Ammon's horn (tissue), 1 donor: ENCODE measurements around the gene TENT4B.

Experiments used
- DNase-seq: peaks from one replicate; pipeline ENCODE4 v3.0.0-alpha.2; 2016; ENCODE audit warnings: low spot score

The TENT4B gene

DNA sequence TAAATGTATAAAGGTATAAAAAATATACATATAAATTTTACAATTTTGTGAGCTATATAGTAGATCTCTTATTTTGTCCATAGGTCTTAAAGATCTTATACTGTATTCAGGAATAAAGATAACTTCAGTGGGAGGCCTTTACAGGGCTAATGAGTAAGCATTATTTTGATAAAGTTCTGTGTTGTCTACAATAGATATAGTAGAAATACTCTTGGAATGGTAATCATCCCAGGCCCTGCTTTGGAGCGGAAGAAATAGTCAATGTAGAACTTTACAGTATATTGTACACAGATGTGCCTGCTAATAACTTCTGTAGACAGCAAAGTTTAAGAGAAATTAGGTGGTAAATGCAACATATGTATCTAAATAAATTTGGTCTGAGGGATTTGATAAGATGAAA is 42.6 kb downstream of the TENT4B start:
- no peak for DNase-seq

DNA sequence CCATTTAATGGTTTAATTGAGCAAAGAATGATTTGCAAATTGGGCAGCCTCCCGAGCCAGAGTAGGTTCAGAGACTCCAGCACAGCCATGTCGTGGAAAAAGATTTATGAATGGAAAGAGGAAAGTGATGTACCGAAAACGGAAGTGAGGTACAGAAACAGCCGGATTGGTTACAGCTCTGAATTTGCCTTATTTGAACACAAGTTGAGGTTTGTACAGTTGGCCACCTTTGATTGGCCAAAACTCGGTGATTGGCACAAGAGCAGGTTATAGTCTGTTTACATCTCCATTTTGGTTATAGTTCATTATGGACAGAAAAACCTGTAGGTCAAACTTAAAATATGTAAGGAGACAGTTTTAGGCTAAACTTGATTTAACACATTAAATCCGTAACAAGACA is 44.5 kb downstream of the TENT4B start:
- no peak for DNase-seq

- no peak for DNase-seq
These were observed 45.8 kb downstream of the TENT4B start for GRCh38 chr16:50198802-50199403.

- no peak for DNase-seq
These were observed 48.7 kb downstream of the TENT4B start for GRCh38 chr16:50201787-50202186.

DNA sequence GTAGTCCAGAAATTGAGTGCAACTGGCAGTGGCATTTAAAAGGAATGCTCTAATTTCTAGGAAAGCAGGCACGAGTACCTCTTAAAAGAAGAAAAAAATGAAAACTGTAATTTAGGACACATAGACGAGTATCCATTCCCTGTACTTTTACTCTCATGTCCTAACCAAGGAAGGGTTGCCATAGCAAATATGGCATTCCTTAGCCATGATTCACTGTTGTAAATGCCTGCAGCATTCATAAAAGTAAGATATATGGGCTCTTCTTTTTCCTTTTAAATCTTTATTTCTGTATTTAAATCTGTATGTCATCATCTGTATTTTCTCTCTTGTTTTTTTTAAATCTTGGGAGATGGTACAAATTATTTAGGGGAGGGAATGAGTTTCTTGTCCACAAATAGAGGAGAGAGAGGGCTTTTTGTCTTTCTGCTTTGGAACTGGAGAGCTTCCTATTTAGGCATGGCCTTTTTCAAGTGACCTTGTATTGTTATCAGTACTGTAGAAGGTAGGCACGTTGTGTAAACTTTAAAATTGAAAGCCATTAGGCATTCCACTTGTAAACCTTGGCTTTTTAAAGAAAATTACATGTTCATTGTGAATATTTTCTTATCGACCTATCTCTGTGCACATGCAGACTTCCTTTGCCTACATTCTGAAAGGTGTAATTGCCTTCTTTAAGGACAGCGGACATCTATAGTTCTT is 50.0 kb downstream of the TENT4B start:
- no peak for DNase-seq

DNA sequence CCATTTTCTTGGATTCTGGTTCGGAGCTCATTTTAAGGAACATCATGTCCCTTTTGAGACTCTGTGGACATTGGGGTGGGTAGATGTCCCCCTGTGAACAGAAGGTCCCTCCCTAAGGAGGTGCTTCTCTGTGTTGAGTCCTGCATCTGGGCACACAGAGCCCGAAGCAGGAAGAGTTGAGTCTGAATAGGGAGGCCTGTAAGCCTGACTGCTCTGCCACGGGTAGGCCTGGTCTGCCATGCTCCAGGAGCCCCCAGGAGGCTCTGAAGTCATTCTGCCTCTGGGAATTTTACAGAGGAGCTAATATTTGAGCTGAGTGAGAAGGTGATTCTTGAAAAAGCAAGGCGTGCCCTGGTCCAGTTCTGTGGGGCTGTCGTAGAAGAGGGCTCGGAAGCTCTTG is 50.6 kb downstream of the TENT4B start:
- DNase-seq, result no peak

DNA sequence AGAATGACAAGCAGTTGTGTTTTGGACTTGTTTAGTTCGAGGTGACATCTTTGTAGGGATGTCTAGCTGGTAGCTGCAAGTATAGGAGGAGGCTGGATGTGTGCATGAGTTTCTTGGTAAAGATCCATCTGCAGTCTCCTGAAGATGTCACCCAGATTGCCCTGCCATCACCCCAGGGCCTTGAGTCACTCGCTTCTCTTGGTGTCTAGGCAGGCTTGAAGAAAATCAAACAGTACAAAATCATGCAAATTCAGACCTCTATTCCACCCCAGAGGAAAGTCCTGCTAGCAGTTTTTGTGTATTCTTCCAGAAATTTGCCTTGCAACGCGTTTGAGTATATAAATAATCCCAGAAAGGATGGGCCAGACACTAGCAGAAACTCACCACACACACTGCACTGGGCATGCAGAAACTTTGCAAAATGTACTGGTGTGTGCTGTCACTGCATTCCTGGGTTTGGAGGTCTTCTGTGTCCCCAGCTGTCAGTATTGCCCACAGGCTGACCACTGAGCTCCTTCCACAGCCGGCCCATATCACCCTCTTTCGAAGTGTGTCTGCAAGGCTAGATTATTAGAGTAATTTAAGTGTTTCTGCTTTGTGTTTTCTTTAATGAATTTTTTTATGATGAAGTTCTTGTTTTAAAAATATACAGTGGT is 51.5 kb downstream of the TENT4B start:
- DNase-seq, result no peak

GRCh38 chr16:50207652-50208051 is 54.5 kb downstream of the TENT4B start:
- DNase-seq, result no peak

GRCh38 chr16:50208460-50208931 is 55.4 kb downstream of the TENT4B start:
- no peak for DNase-seq

- DNase-seq, result no peak
These were observed 56.6 kb downstream of the TENT4B start for GRCh38 chr16:50209546-50210265.

GRCh38 chr16:50210266-50211038 is 57.3 kb downstream of the TENT4B start:
- DNase-seq, result peak; percentile 94

- DNase-seq, result peak; percentile 24
These were observed 60.9 kb downstream of the TENT4B start for GRCh38 chr16:50213939-50214519.

DNA sequence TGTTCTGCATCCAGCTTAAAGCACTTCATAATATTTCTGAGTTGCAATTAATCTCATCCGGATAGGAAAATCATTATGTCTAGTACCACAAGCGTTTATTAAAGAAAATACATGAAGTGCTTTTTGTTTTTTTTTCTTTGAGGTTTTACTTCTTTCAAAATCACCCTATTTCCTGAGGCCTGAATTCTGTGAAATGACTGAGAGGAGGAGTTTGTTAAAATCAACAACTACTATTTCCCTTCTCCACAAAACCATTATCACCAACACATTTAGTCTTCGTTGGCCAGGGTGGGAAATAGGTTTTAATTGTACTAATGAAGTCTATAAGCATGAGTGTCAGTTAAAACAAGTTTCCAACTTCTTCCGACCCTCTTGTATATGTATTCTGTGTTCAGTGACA is 62.6 kb downstream of the TENT4B start:
- DNase-seq, result no peak

- no peak for DNase-seq
These were observed 63.1 kb downstream of the TENT4B start for GRCh38 chr16:50216231-50216630.

DNA sequence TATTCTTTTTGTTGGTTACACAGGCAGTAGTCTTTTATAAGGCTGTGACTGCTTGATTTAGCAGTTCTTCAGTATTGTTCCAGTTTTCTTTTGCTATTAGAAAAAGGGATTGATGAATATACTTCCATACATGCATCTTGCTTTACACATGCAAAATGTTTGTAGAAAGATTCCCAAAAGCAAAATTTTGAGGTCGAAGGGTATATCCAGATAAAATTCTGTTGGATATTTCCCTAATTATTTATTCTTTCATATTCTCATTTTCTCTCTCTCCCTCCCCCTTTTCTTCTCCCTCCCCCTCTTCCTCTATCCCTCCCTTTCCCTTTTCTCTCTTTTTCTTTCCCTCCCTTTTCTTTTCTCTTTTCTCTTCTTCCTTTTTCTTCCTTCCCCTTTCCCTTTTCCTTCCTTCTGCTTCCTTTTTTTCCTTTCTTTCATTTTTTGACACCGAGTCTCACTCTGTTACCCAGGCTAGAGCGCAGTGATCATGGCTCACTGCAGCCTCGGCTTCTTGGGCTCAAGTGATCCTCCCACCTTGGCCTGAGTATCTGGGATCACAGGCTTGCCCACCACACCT is 66.4 kb downstream of the TENT4B start:
- no peak for DNase-seq

- DNase-seq, result no peak
These were observed 71.2 kb downstream of the TENT4B start for GRCh38 chr16:50224286-50224685.

GRCh38 chr16:50227120-50227519 is 74.0 kb downstream of the TENT4B start:
- DNase-seq, result no peak

DNA sequence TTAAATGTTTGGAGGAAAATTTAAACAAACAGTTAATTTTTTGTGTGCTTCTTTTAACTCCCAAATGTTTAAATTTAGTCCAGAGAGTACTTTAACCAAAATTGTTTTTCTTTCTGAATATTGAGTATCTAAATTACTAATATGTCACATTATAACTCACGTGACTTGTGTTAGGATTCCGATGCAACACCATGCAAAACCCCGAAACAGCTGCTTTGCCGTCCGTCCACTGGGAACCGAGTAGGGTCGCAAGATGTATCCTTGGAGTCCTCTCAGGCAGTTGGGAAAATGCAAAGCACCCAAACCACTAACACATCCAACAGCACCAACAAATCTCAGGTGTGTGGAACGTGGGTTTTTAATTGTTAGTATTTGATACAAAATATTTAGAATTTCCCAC is 74.6 kb downstream of the TENT4B start:
- no peak for DNase-seq

- no peak for DNase-seq
These were observed 75.3 kb downstream of the TENT4B start for GRCh38 chr16:50228364-50228868.

DNA sequence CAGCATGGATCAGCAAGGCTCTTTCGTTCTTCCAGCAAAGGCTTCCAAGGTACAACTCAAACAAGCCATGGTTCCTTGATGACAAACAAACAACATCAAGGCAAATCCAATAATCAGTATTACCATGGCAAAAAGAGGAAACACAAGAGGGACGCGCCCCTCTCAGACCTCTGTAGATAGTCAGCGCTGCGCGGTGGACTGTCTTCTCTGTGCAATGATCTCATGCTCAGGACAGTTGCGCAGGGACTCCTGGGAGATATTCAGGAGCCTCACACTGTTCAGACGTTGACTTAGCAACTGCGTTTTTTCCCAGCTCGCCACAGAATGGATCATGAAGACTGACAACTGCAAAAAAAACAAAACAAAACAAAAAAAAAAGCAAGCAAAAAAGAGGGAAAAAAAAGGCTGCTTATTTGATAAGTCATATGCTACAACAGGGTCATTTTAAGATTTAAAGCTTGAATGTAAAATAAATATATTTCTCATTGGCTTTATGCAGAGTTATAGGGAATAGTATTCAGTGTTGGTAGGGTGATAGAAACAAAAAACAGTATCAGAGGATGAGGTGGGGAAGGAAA is 76.1 kb downstream of the TENT4B start:
- DNase-seq, result no peak
